Omental fat pad (tissue), 4 donors: ENCODE data around the gene ZNF277. TPM values are rescaled to one million over a fixed set of nuclear protein-coding genes. Genes with fewer than 3 reads are reported as not detected.

Experiments
- ATAC-seq: fragments of 150-250 bp; one replicate; pipeline ENCODE4 v1.9.1; 2016; ENCODE audit warnings: mild to moderate bottlenecking, moderate library complexity; ENCODE audit not compliant: low FRiP score
- DNase-seq: peaks from one replicate; pipeline ENCODE4 v3.0.0-alpha.2; 2019; ENCODE audit warnings: low spot score
- CTCF ChIP-seq, 3 donors: fragments of 450-650 bp; IDR thresholded peaks; one replicate each; pipeline ENCODE4 v1.5.1; 2016 to 2017; ENCODE audit warnings: antibody characterized with exemption in 3 of 3, mild to moderate bottlenecking in 3 of 3, moderate library complexity in 2 of 3
- total RNA-seq, 4 donors: library from RNA; depleted of rRNA; stranded (reverse); fragments of >200 nt; gene quantifications; one replicate each; pipeline ENCODE4 v1.1.0, GENCODE V29; 2016

ZNF277 gene
- total RNA-seq, 4 donors from 2014 or later = 15.9 to 24.9 (median 19.3) TPM

GRCh38 chr7:112173568-112173905, 33.0 kb upstream of the ZNF277 start:
- TF ChIP-seq CTCF (IDR thresholded peaks at IDR 0.05) = no peak
- no peak for DNase-seq
- no peak for ATAC-seq

- no peak for TF ChIP-seq CTCF (IDR thresholded peaks at IDR 0.05)
- no peak for ATAC-seq
- DNase-seq = no peak
Measured at GRCh38 chr7:112174192-112174591, 32.3 kb upstream of the ZNF277 start.

- DNase-seq (no peak), ATAC-seq (no peak)
- no peak for TF ChIP-seq CTCF (IDR thresholded peaks at IDR 0.05)
Measured at GRCh38 chr7:112176241-112176640, 30.3 kb upstream of the ZNF277 start.

- ATAC-seq (no peak), DNase-seq (no peak)
- no peak for TF ChIP-seq CTCF (IDR thresholded peaks at IDR 0.05)
Measured at GRCh38 chr7:112176693-112177415, 29.6 kb upstream of the ZNF277 start.

- DNase-seq (no peak), ATAC-seq (no peak)
- no peak for TF ChIP-seq CTCF (IDR thresholded peaks at IDR 0.05)
Measured at GRCh38 chr7:112180223-112180622, 26.3 kb upstream of the ZNF277 start.

GRCh38 chr7:112182749-112183148, 23.7 kb upstream of the ZNF277 start:
- DNase-seq = no peak

More at GRCh38 chr7:112182749-112183148, 23.7 kb upstream of the ZNF277 start:
- ATAC-seq = no peak
- TF ChIP-seq CTCF (IDR thresholded peaks at IDR 0.05) = no peak
